Esophagus muscularis mucosa (tissue), 4 donors: ENCODE data around the gene GTSE1. TPM values are rescaled to one million over a fixed set of nuclear protein-coding genes. Genes with fewer than 3 reads are reported as not detected.

ENCODE experiments used
- DNase-seq: peaks from one replicate; pipeline ENCODE4 v3.0.0-alpha.2; 2017; ENCODE audit errors: extremely low spot score
- H3K27ac ChIP-seq, 4 donors: fragments of 200-600 bp; sonication (generic); replicated peaks in 1 of 4; 1 replicate in 3 of 4; 2 replicates in 1 of 4; pipeline ENCODE4 v1.5.1; 2016 to 2019; ENCODE audit warnings: mild to moderate bottlenecking in 1 of 4
- H3K27me3 ChIP-seq, 4 donors: fragments of 200-600 bp; sonication (generic); one replicate each; pipeline versions ENCODE4 v1.5.1 to v1.6.0; 2016 to 2019
- H3K36me3 ChIP-seq, 4 donors: fragments of 200-600 bp; sonication (generic); one replicate each; pipeline ENCODE4 v1.5.1; 2016 to 2019
- H3K4me1 ChIP-seq, 4 donors: fragments of 200-600 bp; sonication (generic); one replicate each; pipeline ENCODE4 v1.5.1; 2016 to 2019
- H3K4me3 ChIP-seq, 4 donors: fragments of 200-600 bp; sonication (generic); 1 replicate in 2 of 4; 2 replicates in 2 of 4; pipeline ENCODE4 v1.5.1; 2016 to 2019; ENCODE audit warnings: mild to moderate bottlenecking in 4 of 4, moderate library complexity in 1 of 4
- H3K9me3 ChIP-seq, 4 donors: fragments of 200-600 bp; sonication (generic); 1 replicate in 3 of 4; 2 replicates in 1 of 4; pipeline ENCODE4 v1.5.1; 2016 to 2019
- CTCF ChIP-seq, 3 experiments: fragments of 200-600 bp in 2 of 3; fragments of 450-650 bp in 1 of 3; sonication (generic) in 2 of 3; IDR thresholded peaks; one replicate each; pipeline ENCODE4 v1.5.1; 2017 to 2019; ENCODE audit warnings: antibody characterized with exemption in 3 of 3, mild to moderate bottlenecking in 2 of 3, moderate library complexity in 1 of 3
- EP300 ChIP-seq: sonication (generic); formaldehyde crosslinking; IDR thresholded peaks from one replicate; pipeline ENCODE4 v1.6.1; 2017; ENCODE audit warnings: antibody characterized with exemption
- POLR2A ChIP-seq: fragments of 450-650 bp; IDR thresholded peaks from one replicate; pipeline ENCODE4 v1.6.1; 2017; ENCODE audit warnings: antibody characterized with exemption, moderate library complexity, mild to moderate bottlenecking, low read depth
- POLR2AphosphoS5 ChIP-seq, 2 donors: sonication (generic); formaldehyde crosslinking; IDR thresholded peaks; one replicate each; pipeline ENCODE4 v1.6.1; 2017; ENCODE audit warnings: antibody characterized with exemption in 2 of 2
- WGBS: methylation state at CpG from one replicate; pipeline ENCODE4 v1.1.5; 2018; 5-methylcytosine and 5-hydroxymethylcytosine counted together
- intact Hi-C: fragments of 100-400 bp; cut with DNase I; formaldehyde crosslinking; loops from one replicate; pipeline ENCODE4 v1.15.1; 2023
- total RNA-seq, 4 donors: library from RNA; depleted of rRNA; stranded (reverse); fragments of >200 nt; gene quantifications; one replicate each; pipeline versions ENCODE4 v1.1.0 to v1.2.1, GENCODE V29; 2016

Gene GTSE1
- total RNA-seq, 4 donors from 2014 or later = 1.0 TPM; not detected in 3

GRCh38 chr22:46349238-46349637 lies 52.6 kb downstream of the GTSE1 start:
- Histone ChIP-seq H3K27me3 (no peaks in the 10 kb centered on the region), H3K27ac (no peak overlapping the region), H3K4me1 (peaks cover 0 to 40% (median 8%) of the 10 kb centered on the region in 4 donors), H3K4me3 (no peak overlapping the region), H3K36me3 (peaks cover 83 to 99% (median 98%) of the 10 kb centered on the region in 4 donors), H3K9me3 (no peaks in the 10 kb centered on the region)
- 90% methylated on average over 14 of the region's 18 CpGs for WGBS
- TF ChIP-seq POLR2A = no peak
- no peak for TF ChIP-seq POLR2AphosphoS5 (IDR thresholded peaks at IDR 0.05)
- no peak for TF ChIP-seq CTCF (IDR thresholded peaks at IDR 0.05)
- TF ChIP-seq EP300 = no peak
- intact Hi-C loops = no loop called here
- DNase-seq = no peak

- TF ChIP-seq POLR2A (no peak), EP300 (no peak), CTCF (IDR thresholded peaks at IDR 0.05) (no peak), POLR2AphosphoS5 (IDR thresholded peaks at IDR 0.05) (no peak)
- Histone ChIP-seq H3K27ac (no peak overlapping the region), H3K4me1 (peaks cover 0 to 42% (median 8%) of the 10 kb centered on the region in 4 donors), H3K9me3 (no peaks in the 10 kb centered on the region), H3K4me3 (no peak overlapping the region), H3K27me3 (no peaks in the 10 kb centered on the region), H3K36me3 (peaks cover 79 to 99% (median 98%) of the 10 kb centered on the region in 4 donors)
- intact Hi-C loops = no loop called here
- 72% methylated on average over 6 of the region's 6 CpGs for WGBS
- no peak for DNase-seq
These were observed 53.0 kb downstream of the GTSE1 start for GRCh38 chr22:46349681-46350080.

DNA sequence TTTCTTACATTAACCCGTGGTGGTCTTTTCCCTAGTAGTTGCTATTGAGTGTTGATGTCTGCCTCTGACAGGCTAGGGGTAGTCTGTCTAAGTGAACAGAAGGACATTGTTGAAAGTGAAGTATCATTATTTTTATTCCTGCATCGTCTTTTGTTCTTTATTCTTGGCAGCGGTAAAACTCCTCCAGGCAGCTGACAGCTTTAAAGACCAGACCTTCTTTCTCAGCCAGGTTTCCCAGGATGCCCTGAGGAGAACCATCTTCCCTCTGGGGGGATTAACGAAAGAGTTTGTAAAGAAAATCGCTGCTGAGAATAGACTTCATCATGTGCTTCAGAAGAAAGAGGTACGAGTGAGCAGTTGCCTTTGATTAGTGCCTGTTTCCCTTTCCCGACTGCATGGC lies 53.5 kb downstream of the GTSE1 start:
- intact Hi-C loops = no loop called here
- Histone ChIP-seq H3K27me3 (no peaks in the 10 kb centered on the region), H3K4me1 (peaks cover 0 to 42% (median 8%) of the 10 kb centered on the region in 4 donors), H3K9me3 (no peaks in the 10 kb centered on the region), H3K27ac (no peak overlapping the region), H3K4me3 (no peak overlapping the region), H3K36me3 (peaks cover 76 to 99% (median 98%) of the 10 kb centered on the region in 4 donors)
- DNase-seq = no peak
- WGBS = 60% methylated on average over 7 of the region's 7 CpGs
- TF ChIP-seq CTCF (IDR thresholded peaks at IDR 0.05) (no peak), EP300 (no peak), POLR2AphosphoS5 (IDR thresholded peaks at IDR 0.05) (no peak), POLR2A (no peak)

DNA sequence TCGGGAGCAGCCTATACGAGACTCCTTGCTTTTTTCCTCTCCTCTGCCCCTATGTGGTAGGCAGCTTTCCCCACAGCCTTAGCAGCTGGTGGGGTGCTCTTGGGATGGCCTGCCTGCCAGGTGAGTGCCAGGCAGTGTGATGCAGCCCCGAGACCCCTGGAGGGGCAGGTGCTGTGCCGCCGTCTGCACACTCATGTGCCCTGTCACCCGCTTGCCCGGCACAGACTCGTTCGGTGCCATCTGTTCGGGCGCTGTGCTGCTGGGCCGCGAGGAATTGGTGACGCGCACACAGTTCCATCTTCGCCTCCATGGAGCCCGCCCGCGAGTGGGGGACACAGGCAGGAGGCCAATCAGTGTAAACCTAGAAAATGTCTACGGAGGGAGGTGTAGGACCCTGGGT lies 54.0 kb downstream of the GTSE1 start:
- TF ChIP-seq CTCF (IDR thresholded peaks at IDR 0.05) (no peak), POLR2AphosphoS5 (IDR thresholded peaks at IDR 0.05) (no peak), POLR2A (no peak), EP300 (no peak)
- DNase-seq = no peak
- Histone ChIP-seq H3K27ac (no peak overlapping the region), H3K4me1 (peaks cover 0 to 46% (median 9%) of the 10 kb centered on the region in 4 donors), H3K9me3 (no peaks in the 10 kb centered on the region), H3K36me3 (peaks cover 76 to 99% (median 98%) of the 10 kb centered on the region in 4 donors), H3K27me3 (no peaks in the 10 kb centered on the region), H3K4me3 (no peak overlapping the region)
- 91% methylated on average over 13 of the region's 20 CpGs for WGBS
- intact Hi-C loops = no loop called here

- no peaks in the 10 kb centered on the region for H3K9me3 ChIP-seq
- WGBS = 90% methylated on average over 28 of the region's 28 CpGs
- H3K27ac ChIP-seq = no peak overlapping the region
- peaks cover 73 to 99% (median 98%) of the 10 kb centered on the region in 4 donors for H3K36me3 ChIP-seq
- no peaks in the 10 kb centered on the region for H3K27me3 ChIP-seq
- no peak overlapping the region for H3K4me3 ChIP-seq
- TF ChIP-seq CTCF (IDR thresholded peaks at IDR 0.05) (no peak), POLR2AphosphoS5 (IDR thresholded peaks at IDR 0.05) (no peak), EP300 (no peak), POLR2A (no peak)
- DNase-seq = no peak
- intact Hi-C loops = no loop called here
- H3K4me1 ChIP-seq = peaks cover 0 to 44% (median 10%) of the 10 kb centered on the region in 4 donors
These were observed 54.6 kb downstream of the GTSE1 start for GRCh38 chr22:46351131-46351735.
